HG02763 (cell line): ENCODE measurements around the gene KLHL40.
"Not testable (repeated sequence)": the region's sequence is repeated elsewhere in the genome, so short reads cannot be mapped to it uniquely, and the experiment has no call there.

Experiments
- ATAC-seq: cut with Tn5 transposase; IDR thresholded peaks from one replicate; pipeline ENCODE4 v1.9.1; 2021; ENCODE audit warnings: mild to moderate bottlenecking, moderate library complexity; ENCODE audit not compliant: unreplicated experiment

KLHL40 gene

GRCh38 chr3:42714171-42714852 is 29.0 kb downstream of the KLHL40 start:
- ATAC-seq: no peak

DNA sequence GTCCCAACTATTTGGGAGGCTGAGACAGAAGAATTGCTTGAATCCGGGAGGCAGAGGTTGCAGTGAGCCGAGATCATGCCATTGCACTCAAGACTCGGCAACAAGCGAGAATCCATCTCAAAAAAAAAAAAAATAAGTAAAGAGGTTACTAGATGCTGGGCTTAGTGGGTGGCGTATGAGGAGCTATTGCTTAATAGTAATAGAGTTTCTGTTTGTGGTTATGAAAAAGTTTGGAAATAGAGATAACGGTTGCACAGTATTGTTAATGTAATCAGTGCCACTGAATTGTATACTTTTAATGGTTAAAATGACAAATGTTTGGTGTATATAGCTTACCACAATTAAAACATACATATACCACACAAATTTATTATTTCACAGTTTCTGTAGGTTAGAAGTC is 32.0 kb downstream of the KLHL40 start:
- ATAC-seq: no peak

GRCh38 chr3:42718338-42718737 is 33.0 kb downstream of the KLHL40 start:
- no peak for ATAC-seq

- ATAC-seq: no peak
These were observed 33.7 kb downstream of the KLHL40 start for GRCh38 chr3:42719002-42719401.

GRCh38 chr3:42720126-42720525 is 34.8 kb downstream of the KLHL40 start:
- ATAC-seq: no peak

DNA sequence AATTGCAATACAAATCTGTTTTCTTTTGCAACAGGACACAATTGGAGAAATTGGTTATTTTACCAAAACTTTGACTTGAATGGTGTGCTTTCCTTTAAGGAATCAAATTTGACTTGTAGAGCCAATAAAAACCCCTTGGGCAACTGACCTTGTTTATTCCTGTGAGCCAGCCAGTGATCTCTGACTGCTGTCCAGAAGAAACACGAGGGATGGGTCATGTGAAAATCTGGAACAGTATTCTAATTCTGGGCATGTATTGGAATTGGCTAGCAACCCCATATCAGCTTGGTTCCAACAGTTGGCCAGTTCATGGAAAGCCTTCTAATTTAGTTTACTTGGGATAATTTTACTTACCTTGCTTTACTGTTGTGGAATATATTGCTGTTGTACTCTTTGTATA is 36.4 kb downstream of the KLHL40 start:
- no peak for ATAC-seq

- ATAC-seq: not testable (repeated sequence)
These were observed 37.1 kb downstream of the KLHL40 start for GRCh38 chr3:42722442-42722841.

- no peak for ATAC-seq
These were observed 37.9 kb downstream of the KLHL40 start for GRCh38 chr3:42723219-42723618.

- ATAC-seq: no peak
These were observed 40.1 kb downstream of the KLHL40 start for GRCh38 chr3:42725454-42725853.

DNA sequence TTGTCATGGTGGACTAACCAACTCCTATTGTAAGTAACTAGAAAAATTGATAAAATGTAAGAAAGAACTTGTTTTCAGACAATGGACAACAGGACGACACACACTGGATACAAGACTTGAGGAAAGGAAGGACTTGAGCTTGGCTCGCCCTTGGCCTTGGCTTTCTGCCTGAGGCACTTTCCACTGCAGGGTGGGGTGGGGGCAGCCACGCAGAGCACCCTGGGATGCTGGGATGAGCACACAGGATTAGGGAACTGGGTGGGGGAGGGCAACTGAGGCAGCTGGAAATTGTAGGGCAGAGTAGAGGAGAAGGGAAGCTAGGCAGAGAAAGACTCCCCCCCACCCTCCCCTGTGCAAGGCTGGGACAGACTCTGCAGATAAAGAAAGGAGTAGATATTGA is 42.7 kb downstream of the KLHL40 start:
- ATAC-seq: no peak

DNA sequence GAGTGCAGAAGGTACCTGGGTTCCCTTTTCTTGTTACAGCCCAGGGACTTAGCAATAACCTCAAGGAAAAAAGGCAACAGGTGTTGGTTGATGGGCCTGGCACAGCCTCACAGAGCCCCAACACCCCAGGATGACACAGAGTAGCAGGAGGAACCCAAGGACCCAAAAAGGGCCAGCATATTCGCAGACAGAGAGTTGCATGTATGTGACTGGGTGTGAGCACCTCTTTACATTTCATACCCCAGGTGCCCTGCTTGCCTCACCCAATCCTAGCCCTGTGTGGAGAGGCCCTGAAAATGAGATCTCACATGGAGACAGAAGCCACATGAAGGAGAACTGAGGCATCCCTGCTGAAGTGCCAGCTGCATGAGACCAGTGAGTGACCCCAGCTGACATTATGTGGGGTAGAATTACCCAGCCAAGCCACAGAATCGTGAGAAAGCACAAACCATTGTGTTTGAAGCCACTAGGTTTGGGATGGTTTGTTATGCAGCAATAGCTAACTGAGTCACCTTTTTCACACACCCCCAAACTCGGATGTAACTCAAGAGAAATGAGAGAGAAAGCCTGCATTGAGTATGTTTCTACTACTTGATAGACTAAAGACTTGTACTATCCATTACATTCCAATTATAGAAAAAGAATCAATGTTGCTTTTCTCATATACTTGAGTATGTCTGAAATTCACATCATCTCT is 43.5 kb downstream of the KLHL40 start:
- ATAC-seq: no peak

GRCh38 chr3:42729404-42730145 is 44.2 kb downstream of the KLHL40 start:
- no peak for ATAC-seq

GRCh38 chr3:42730294-42730693 is 45.0 kb downstream of the KLHL40 start:
- ATAC-seq: no peak

GRCh38 chr3:42730706-42731420 is 45.5 kb downstream of the KLHL40 start:
- ATAC-seq: no peak

DNA sequence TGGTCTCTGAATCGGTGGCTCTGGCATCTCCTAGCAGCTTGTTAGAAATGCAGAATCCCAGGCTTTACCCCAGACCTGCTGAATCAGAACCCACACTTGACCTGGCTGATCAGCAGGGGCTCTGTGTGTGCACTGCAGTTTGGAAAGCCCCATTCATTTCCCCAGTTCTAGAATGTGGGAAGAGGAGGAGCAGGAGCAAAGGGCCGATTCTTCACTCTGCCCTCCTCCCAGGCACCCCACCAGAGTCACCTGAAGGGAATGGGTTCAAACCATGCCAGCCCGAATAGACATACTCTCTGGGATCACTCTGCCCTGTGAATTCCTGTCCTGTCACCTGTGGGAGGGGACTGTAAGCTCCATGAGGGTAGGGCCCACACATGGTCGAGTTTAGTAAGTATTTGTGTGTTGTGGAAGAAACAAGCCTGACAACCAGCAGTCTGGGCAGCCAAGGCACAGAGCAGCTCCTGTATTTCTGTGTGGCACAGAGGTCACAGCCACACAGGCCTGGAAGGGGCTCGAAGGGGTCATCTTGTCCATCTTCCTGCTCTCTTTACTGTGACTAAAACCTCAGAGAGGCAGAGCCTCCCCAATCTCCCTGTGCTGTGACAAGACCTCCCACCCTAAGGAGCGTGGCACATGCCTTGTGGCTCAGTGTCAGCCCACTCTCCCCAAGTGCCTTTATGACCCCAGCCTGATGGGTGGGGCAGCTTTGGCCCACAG is 46.3 kb downstream of the KLHL40 start:
- no peak for ATAC-seq

DNA sequence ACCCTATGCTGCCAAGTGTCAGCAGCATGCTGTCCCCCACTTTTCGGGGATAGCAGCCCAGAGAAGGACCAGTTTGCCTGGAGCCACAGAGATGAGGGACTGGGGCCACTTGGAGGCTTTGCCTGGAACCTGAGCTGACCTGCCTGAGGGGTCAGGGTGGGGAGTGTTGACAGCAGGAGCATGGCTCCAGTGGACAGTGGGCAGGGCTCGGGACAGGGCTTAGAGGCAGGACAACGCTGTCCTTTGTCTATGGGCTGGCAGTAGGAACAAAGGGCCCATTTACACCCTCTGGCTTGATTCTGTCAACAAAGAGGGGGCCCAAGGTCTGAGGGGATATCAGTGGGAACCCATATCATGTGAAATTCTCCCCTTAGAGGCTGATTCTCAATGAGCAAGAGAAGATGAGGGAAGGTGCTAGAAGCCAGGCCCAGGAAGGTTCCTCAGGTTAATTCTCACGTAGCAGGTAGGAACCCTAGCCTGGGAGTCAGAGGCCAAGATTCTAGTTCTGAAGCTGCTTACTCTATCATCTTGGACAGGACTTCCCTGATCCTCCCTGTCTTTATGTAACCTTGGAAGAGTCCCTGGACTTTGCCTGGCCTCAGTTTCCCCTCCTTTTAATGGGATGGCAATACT is 47.0 kb downstream of the KLHL40 start:
- ATAC-seq: no peak

GRCh38 chr3:42732829-42733459 is 47.6 kb downstream of the KLHL40 start:
- ATAC-seq: no peak

- ATAC-seq: no peak
These were observed 48.3 kb downstream of the KLHL40 start for GRCh38 chr3:42733501-42734262.

GRCh38 chr3:42734263-42734860 is 49.0 kb downstream of the KLHL40 start:
- ATAC-seq: no peak
